HG03045 (cell line): Measurements from ENCODE around the gene CARS2.
"Not testable (repeated sequence)": the region's sequence is repeated elsewhere in the genome, so short reads cannot be mapped to it uniquely, and the experiment has no call there.

Experiments
- ATAC-seq: cut with Tn5 transposase; IDR thresholded peaks from one replicate; pipeline ENCODE4 v1.9.1; 2021; ENCODE audit warnings: mild to moderate bottlenecking, moderate library complexity; ENCODE audit not compliant: unreplicated experiment

The CARS2 gene

GRCh38 chr13:110683203-110683883 is 22.6 kb downstream of the CARS2 start:
- no peak for ATAC-seq

GRCh38 chr13:110682746-110683145 is 23.2 kb downstream of the CARS2 start:
- ATAC-seq: no peak

- no peak for ATAC-seq
Observed at GRCh38 chr13:110681868-110682550, 23.9 kb downstream of the CARS2 start.

- ATAC-seq: no peak
Observed at GRCh38 chr13:110680852-110681251, 25.1 kb downstream of the CARS2 start.

- ATAC-seq: no peak
Observed at GRCh38 chr13:110677731-110678545, 28.0 kb downstream of the CARS2 start.

- peak; percentile 73 for ATAC-seq
Observed at GRCh38 chr13:110676595-110677587, 29.0 kb downstream of the CARS2 start.

- ATAC-seq: not testable (repeated sequence)
Observed at GRCh38 chr13:110669814-110670213, 36.1 kb downstream of the CARS2 start.

GRCh38 chr13:110669036-110669435 is 36.9 kb downstream of the CARS2 start:
- ATAC-seq: no peak

- ATAC-seq: no peak
Observed at GRCh38 chr13:110666255-110666533, 39.7 kb downstream of the CARS2 start.

- no peak for ATAC-seq
Observed at GRCh38 chr13:110665491-110666254, 40.2 kb downstream of the CARS2 start.

- ATAC-seq: no peak
Observed at GRCh38 chr13:110664673-110665072, 41.2 kb downstream of the CARS2 start.

GRCh38 chr13:110664041-110664440 is 41.9 kb downstream of the CARS2 start:
- ATAC-seq: no peak

GRCh38 chr13:110663491-110663890 is 42.4 kb downstream of the CARS2 start:
- ATAC-seq: no peak

- ATAC-seq: no peak
Observed at GRCh38 chr13:110662777-110663443, 43.0 kb downstream of the CARS2 start.

GRCh38 chr13:110662091-110662490 is 43.8 kb downstream of the CARS2 start:
- no peak for ATAC-seq

GRCh38 chr13:110661256-110661655 is 44.7 kb downstream of the CARS2 start:
- ATAC-seq: no peak

- peak; percentile 91 for ATAC-seq
Observed at GRCh38 chr13:110658218-110658911, 47.6 kb downstream of the CARS2 start.

GRCh38 chr13:110657196-110657595 is 48.7 kb downstream of the CARS2 start:
- no peak for ATAC-seq

GRCh38 chr13:110653851-110654250 is 52.1 kb downstream of the CARS2 start:
- no peak for ATAC-seq
